ENCODE results near the gene TLE4. TPM values are rescaled to one million over a fixed set of nuclear protein-coding genes. Genes with fewer than 3 reads are reported as not detected.
"Not testable (repeated sequence)": the region's sequence is repeated elsewhere in the genome, so short reads cannot be mapped to it uniquely, and the experiment has no call there.

TLE4 gene
- 38.3 and 39.7 TPM in 2 replicates for total RNA-seq (2014; rRNA removed; shearing (Covaris generic))
- polyA plus RNA-seq (2015; cell fraction: cytosol; rRNA removed): 32.3 and 45.7 TPM in 2 replicates
- polyA plus RNA-seq (2015; cell fraction: nucleus; rRNA removed): 64.5 and 75.1 TPM in 2 replicates

GRCh38 chr9:79571309-79572031, at the start of gene TLE4:
TLE4 (plus strand) TSS chr9:79571965; CDS start chr9:79572791, 826 bp downstream.
- DNase-seq (ENCODE audit: low read depth): peak; percentile 100

GRCh38 chr9:79522793-79523192, 49.0 kb upstream of the TLE4 start:
- no peak for DNase-seq (ENCODE audit: low read depth)

- DNase-seq (ENCODE audit: low read depth): no peak
Observed at GRCh38 chr9:79524266-79524665, 47.5 kb upstream of the TLE4 start.

- no peak for DNase-seq (ENCODE audit: low read depth)
Observed at GRCh38 chr9:79526149-79526672, 45.6 kb upstream of the TLE4 start.

- no peak for DNase-seq (ENCODE audit: low read depth)
Observed at GRCh38 chr9:79535534-79535933, 36.2 kb upstream of the TLE4 start.

GRCh38 chr9:79537838-79538237, 33.9 kb upstream of the TLE4 start:
- DNase-seq (ENCODE audit: low read depth): no peak

- no peak for DNase-seq (ENCODE audit: low read depth)
Observed at GRCh38 chr9:79542735-79543620, 28.8 kb upstream of the TLE4 start.

- not testable (repeated sequence) for DNase-seq (ENCODE audit: low read depth)
Observed at GRCh38 chr9:79544375-79544774, 27.4 kb upstream of the TLE4 start.

GRCh38 chr9:79551586-79551985, 20.2 kb upstream of the TLE4 start:
- no peak for DNase-seq (ENCODE audit: low read depth)

- DNase-seq (ENCODE audit: low read depth): no peak
Observed at GRCh38 chr9:79551994-79552393, 19.8 kb upstream of the TLE4 start.

GRCh38 chr9:79555474-79556089, 16.2 kb upstream of the TLE4 start:
- no peak for DNase-seq (ENCODE audit: low read depth)

GRCh38 chr9:79559495-79560181, 12.1 kb upstream of the TLE4 start:
- no peak for DNase-seq (ENCODE audit: low read depth)

GRCh38 chr9:79562749-79563386, 8.9 kb upstream of the TLE4 start:
- peak; percentile 72 for DNase-seq (ENCODE audit: low read depth)

GRCh38 chr9:79564105-79564504, 7.7 kb upstream of the TLE4 start:
- DNase-seq (ENCODE audit: low read depth): no peak

GRCh38 chr9:79565245-79565644, 6.5 kb upstream of the TLE4 start:
- DNase-seq (ENCODE audit: low read depth): peak; percentile 47

- peak; percentile 11 for DNase-seq (ENCODE audit: low read depth)
Observed at GRCh38 chr9:79567671-79568098, 4.1 kb upstream of the TLE4 start.

- DNase-seq (ENCODE audit: low read depth): no peak
Observed at GRCh38 chr9:79568337-79569101, 3.2 kb upstream of the TLE4 start.

GRCh38 chr9:79569814-79570447, 1.8 kb upstream of the TLE4 start:
- DNase-seq (ENCODE audit: low read depth): no peak
